Mesenchymal stem cell (in vitro differentiated cells and primary cell): Measurements from ENCODE around the gene GALK1.

Experiments
- DNase-seq: peaks from one replicate; pipeline ENCODE4 v3.0.0-alpha.2; 2013
- H2AFZ ChIP-seq: one replicate; pipeline ENCODE4 v1.6.1; 2013; ENCODE audit warnings: low read depth, mild to moderate bottlenecking, control low read depth, inconsistent platforms, low read length, moderate library complexity
- H2AK5ac ChIP-seq: 2 replicates; pipeline ENCODE4 v1.6.1; 2013; ENCODE audit warnings: low read length, moderate library complexity, mild to moderate bottlenecking, inconsistent platforms; ENCODE audit not compliant: severe bottlenecking
- H2BK120ac ChIP-seq: one replicate; pipeline ENCODE4 v1.6.1; 2013; ENCODE audit warnings: low read depth, mild to moderate bottlenecking, inconsistent platforms, low read length, moderate library complexity
- H2BK12ac ChIP-seq, 2 experiments: one replicate each; pipeline ENCODE4 v1.6.1; 2013; ENCODE audit warnings: inconsistent platforms in 2 of 2, low read length in 2 of 2, mild to moderate bottlenecking in 2 of 2, moderate library complexity in 2 of 2, control low read depth in 1 of 2
- H2BK15ac ChIP-seq: one replicate; pipeline ENCODE4 v1.6.1; 2013; ENCODE audit warnings: mild to moderate bottlenecking, low read depth, inconsistent platforms; ENCODE audit not compliant: poor library complexity, severe bottlenecking
- H2BK5ac ChIP-seq: 2 replicates; pipeline ENCODE4 v1.6.1; 2013; ENCODE audit warnings: low read depth, mild to moderate bottlenecking, low read length, control low read depth, inconsistent platforms; ENCODE audit not compliant: poor library complexity, severe bottlenecking
- H3K14ac ChIP-seq, 2 experiments: one replicate each; pipeline ENCODE4 v1.6.1; 2013; ENCODE audit warnings: inconsistent platforms in 2 of 2, low read length in 2 of 2, control low read depth in 1 of 2, mild to moderate bottlenecking in 1 of 2, moderate library complexity in 1 of 2
- H3K18ac ChIP-seq, 2 experiments: one replicate each; pipeline ENCODE4 v1.6.1; 2013; ENCODE audit warnings: inconsistent platforms in 2 of 2, low read length in 2 of 2, control low read depth in 1 of 2, low read depth in 1 of 2, mild to moderate bottlenecking in 1 of 2
- H3K23ac ChIP-seq, 2 experiments: one replicate each; pipeline ENCODE4 v1.6.1; 2013; ENCODE audit warnings: inconsistent platforms in 2 of 2, low read length in 2 of 2, mild to moderate bottlenecking in 2 of 2, moderate library complexity in 2 of 2, control low read depth in 1 of 2
- H3K27ac ChIP-seq: 2 replicates; pipeline ENCODE4 v1.5.1; 2013; ENCODE audit warnings: mild to moderate bottlenecking, moderate library complexity, low read length, control low read depth, inconsistent platforms; ENCODE audit not compliant: poor library complexity, severe bottlenecking
- H3K27me3 ChIP-seq, 2 experiments: 2 replicates each; pipeline versions ENCODE4 v1.6.1 to v1.7.0; 2013; ENCODE audit warnings: low read length in 2 of 2, mild to moderate bottlenecking in 2 of 2, moderate library complexity in 2 of 2, control low read depth in 1 of 2, inconsistent platforms in 1 of 2; ENCODE audit not compliant: control insufficient read depth in 1 of 2, insufficient read depth in 1 of 2
- H3K36me3 ChIP-seq, 2 experiments: 2 replicates each; pipeline versions ENCODE4 v1.6.1 to v1.7.0; 2013; ENCODE audit warnings: low read length in 2 of 2, control low read depth in 1 of 2, inconsistent platforms in 1 of 2, low read depth in 1 of 2, mild to moderate bottlenecking in 1 of 2; ENCODE audit not compliant: insufficient read depth in 2 of 2, control insufficient read depth in 1 of 2
- H3K4ac ChIP-seq, 2 experiments: one replicate each; pipeline ENCODE4 v1.6.1; 2013; ENCODE audit warnings: inconsistent platforms in 2 of 2, low read length in 2 of 2, mild to moderate bottlenecking in 2 of 2, moderate library complexity in 2 of 2, control low read depth in 1 of 2, low read depth in 1 of 2
- H3K4me1 ChIP-seq: 2 replicates; pipeline ENCODE4 v1.6.1; 2013; ENCODE audit warnings: low read depth, low read length, control low read depth; ENCODE audit not compliant: control insufficient read depth, insufficient read depth
- H3K4me2 ChIP-seq: 2 replicates; pipeline ENCODE4 v1.6.1; 2013; ENCODE audit warnings: low read length, mild to moderate bottlenecking, inconsistent platforms; ENCODE audit not compliant: poor library complexity, severe bottlenecking
- H3K4me3 ChIP-seq, 2 experiments: 2 replicates each; pipeline versions ENCODE4 v1.5.1 to v1.7.0; 2013; ENCODE audit warnings: low read length in 2 of 2, mild to moderate bottlenecking in 2 of 2, control low read depth in 1 of 2, low read depth in 1 of 2; ENCODE audit not compliant: insufficient read depth in 1 of 2
- H3K79me1 ChIP-seq: replicated peaks from 2 replicates; pipeline ENCODE4 v1.6.1; 2013; ENCODE audit warnings: mild to moderate bottlenecking, control low read depth, low read length, inconsistent platforms; ENCODE audit not compliant: poor library complexity, severe bottlenecking
- H3K9ac ChIP-seq: 2 replicates; pipeline ENCODE4 v1.7.0; 2013; ENCODE audit warnings: mild to moderate bottlenecking, low read length, moderate library complexity
- H3K9me3 ChIP-seq: 2 replicates; pipeline ENCODE4 v1.7.0; 2013; ENCODE audit warnings: mild to moderate bottlenecking, low read length; ENCODE audit not compliant: control insufficient read depth
- H4K8ac ChIP-seq: one replicate; pipeline ENCODE4 v1.6.1; 2013; ENCODE audit warnings: inconsistent platforms, mild to moderate bottlenecking, low read length, moderate library complexity
- H4K91ac ChIP-seq: one replicate; pipeline ENCODE4 v1.6.1; 2013; ENCODE audit warnings: mild to moderate bottlenecking, low read length, inconsistent platforms
- WGBS: methylation state at CpG from one replicate; pipeline ENCODE4 v1.1.7; 2013; ENCODE audit warnings: mixed read lengths; 5-methylcytosine and 5-hydroxymethylcytosine counted together

GALK1 gene

GRCh38 chr17:75729351-75729750 is 35.6 kb downstream of the GALK1 start:
- Histone ChIP-seq H3K23ac (no peak overlapping the region), H3K27ac (no peak overlapping the region), H2AFZ (no peak overlapping the region), H2BK120ac (no peak overlapping the region), H3K9ac (no peak overlapping the region), H3K36me3 (peaks cover 0 to 84% of the 10 kb centered on the region in 2 experiments), H3K4me3 (no peak overlapping the region), H2BK15ac (no peak overlapping the region), H4K8ac (no peak overlapping the region), H2AK5ac (no peak overlapping the region), H2BK5ac (no peak overlapping the region), H3K4ac (no peak overlapping the region), H3K18ac (no peak overlapping the region), H3K79me1 (peaks cover 23% of the 10 kb centered on the region), H3K4me2 (no peak overlapping the region), H3K27me3 (peaks cover 0 to 32% of the 10 kb centered on the region in 2 experiments), H3K4me1 (peaks cover 5% of the 10 kb centered on the region), H4K91ac (no peak overlapping the region), H3K14ac (no peak overlapping the region), H3K9me3 (no peaks in the 10 kb centered on the region), H2BK12ac (no peak overlapping the region)
- 85% methylated on average over 7 of the region's 7 CpGs for WGBS
- DNase-seq: no peak

- H3K27ac ChIP-seq: no peak overlapping the region
- H3K9ac ChIP-seq: no peak overlapping the region
- H3K36me3 ChIP-seq: peaks cover 0 to 83% of the 10 kb centered on the region in 2 experiments
- no peak overlapping the region for H4K8ac ChIP-seq
- H2BK15ac ChIP-seq: no peak overlapping the region
- no peak overlapping the region for H2BK120ac ChIP-seq
- no peak overlapping the region for H3K18ac ChIP-seq
- H3K4me1 ChIP-seq: peaks cover 22% of the 10 kb centered on the region
- H3K4ac ChIP-seq: no peak overlapping the region
- no peak overlapping the region for H2BK5ac ChIP-seq
- H3K4me2 ChIP-seq: no peak overlapping the region
- H4K91ac ChIP-seq: no peak overlapping the region
- no peak for DNase-seq
- no peaks in the 10 kb centered on the region for H3K9me3 ChIP-seq
- H3K23ac ChIP-seq: no peak overlapping the region
- H3K4me3 ChIP-seq: no peak overlapping the region
- no peak overlapping the region for H2AK5ac ChIP-seq
- no peak overlapping the region for H3K14ac ChIP-seq
- no peak overlapping the region for H2AFZ ChIP-seq
- H3K27me3 ChIP-seq: peaks cover 0 to 44% of the 10 kb centered on the region in 2 experiments
- no peak overlapping the region for H2BK12ac ChIP-seq
- peaks cover 20% of the 10 kb centered on the region for H3K79me1 ChIP-seq
- WGBS: 87% methylated on average over 16 of the region's 18 CpGs
These were observed 37.6 kb downstream of the GALK1 start for GRCh38 chr17:75727391-75727790.

- Histone ChIP-seq H2BK12ac (no peak overlapping the region), H3K27me3 (peaks cover 0 to 61% of the 10 kb centered on the region in 2 experiments), H4K8ac (no peak overlapping the region), H3K23ac (no peak overlapping the region), H2BK15ac (no peak overlapping the region), H4K91ac (no peak overlapping the region), H3K36me3 (peaks cover 0 to 67% of the 10 kb centered on the region in 2 experiments), H3K9ac (no peak overlapping the region), H2AFZ (no peak overlapping the region), H2BK5ac (no peak overlapping the region), H3K4me2 (no peak overlapping the region), H3K79me1 (peaks cover 13% of the 10 kb centered on the region), H3K4me3 (no peak overlapping the region), H3K27ac (no peak overlapping the region), H3K4ac (no peak overlapping the region), H2AK5ac (no peak overlapping the region), H3K9me3 (no peaks in the 10 kb centered on the region), H3K14ac (no peak overlapping the region), H3K4me1 (peaks cover 36% of the 10 kb centered on the region), H2BK120ac (no peak overlapping the region), H3K18ac (no peak overlapping the region)
- no peak for DNase-seq
- 88% methylated on average over 7 of the region's 7 CpGs for WGBS
These were observed 39.5 kb downstream of the GALK1 start for GRCh38 chr17:75725504-75725903.

GRCh38 chr17:75724016-75725003 is 40.7 kb downstream of the GALK1 start:
- H3K4me3 ChIP-seq: no peak overlapping the region
- H3K14ac ChIP-seq: no peak overlapping the region
- no peak overlapping the region for H2BK15ac ChIP-seq
- no peak overlapping the region for H3K27ac ChIP-seq
- no peak overlapping the region for H4K8ac ChIP-seq
- H3K23ac ChIP-seq: no peak overlapping the region
- H2AFZ ChIP-seq: no peak overlapping the region
- H3K79me1 ChIP-seq: peaks cover 13% of the 10 kb centered on the region
- no peak overlapping the region for H3K4ac ChIP-seq
- peaks cover 0 to 65% of the 10 kb centered on the region in 2 experiments for H3K27me3 ChIP-seq
- no peak overlapping the region for H2BK12ac ChIP-seq
- H2BK5ac ChIP-seq: no peak overlapping the region
- H4K91ac ChIP-seq: no peak overlapping the region
- H3K9ac ChIP-seq: no peak overlapping the region
- H3K18ac ChIP-seq: no peak overlapping the region
- no peak overlapping the region for H2AK5ac ChIP-seq
- peaks cover 41% of the 10 kb centered on the region for H3K4me1 ChIP-seq
- 83% methylated on average over 23 of the region's 23 CpGs for WGBS
- no peak overlapping the region for H3K4me2 ChIP-seq
- H3K9me3 ChIP-seq: no peaks in the 10 kb centered on the region
- DNase-seq: no peak
- no peak overlapping the region for H2BK120ac ChIP-seq
- peaks cover 0 to 55% of the 10 kb centered on the region in 2 experiments for H3K36me3 ChIP-seq
